Panc1 (cell line): Measurements from ENCODE around the gene TNNT3. TPM values are rescaled to one million over a fixed set of nuclear protein-coding genes. Genes with fewer than 3 reads are reported as not detected.
A peak's percentile ranks its signal among the peaks of the same experiment; 100 is the strongest.

ENCODE experiments used
- ATAC-seq: fragments of 200-7000 bp; cut with Tn5 transposase; 2 replicates; pipeline ENCODE4 v1.9.1; 2020; ENCODE audit warnings: mild to moderate bottlenecking, moderate library complexity
- BruUV-seq: library from RNA; stranded (reverse); fragments of 400-500 nt; replicated peaks from 2 replicates; lab custom pipeline; 2021; lab: Mats Ljungman, UMichigan
- CTCF ChIA-PET: fragments of 300-600 bp; sonication (Branson Sonifier 250); formaldehyde crosslinking; loops from one replicate; lab custom pipeline; 2022; ENCODE audit warnings: antibody characterized with exemption; lab: Charles Lee
- POLR2A ChIA-PET: fragments of 300-600 bp; sonication (Branson Sonifier 250); formaldehyde crosslinking; loops from one replicate; lab custom pipeline; 2022; ENCODE audit warnings: antibody characterized with exemption; lab: Charles Lee
- DNase-seq: peaks from one replicate; pipeline ENCODE4 v3.0.0-alpha.2; 2010; ENCODE audit warnings: low read depth, low spot score
- H3K27ac ChIP-seq: 2 replicates; pipeline ENCODE4 v1.5.1; 2011; ENCODE audit warnings: mild to moderate bottlenecking, low read length, inconsistent platforms
- H3K27me3 ChIP-seq: fragments of 200-500 bp; sonication (Bioruptor generic); 2 replicates; pipeline ENCODE4 v1.6.0; 2014; ENCODE audit warnings: low read length, inconsistent platforms; ENCODE audit not compliant: control insufficient read depth, insufficient read depth
- H3K36me3 ChIP-seq: fragments of 200-500 bp; sonication (Bioruptor generic); 2 replicates; pipeline ENCODE4 v1.5.1; 2014; ENCODE audit warnings: inconsistent platforms, mild to moderate bottlenecking, low read length, moderate library complexity; ENCODE audit not compliant: control insufficient read depth, insufficient read depth
- H3K4me1 ChIP-seq: 2 replicates; pipeline ENCODE4 v1.5.1; 2011; ENCODE audit warnings: inconsistent platforms, mild to moderate bottlenecking, low read length, moderate library complexity; ENCODE audit not compliant: control insufficient read depth, insufficient read depth
- H3K4me3 ChIP-seq, 2 experiments: 2 replicates each; pipeline ENCODE4 v1.5.1; 2011 to 2012; ENCODE audit warnings: low read depth in 2 of 2, low read length in 2 of 2, mild to moderate bottlenecking in 2 of 2, inconsistent platforms in 1 of 2, moderate library complexity in 1 of 2
- H3K9me3 ChIP-seq: fragments of 200-500 bp; sonication (Bioruptor generic); 2 replicates; pipeline ENCODE4 v1.5.1; 2014; ENCODE audit warnings: low read depth, mild to moderate bottlenecking, inconsistent platforms, low read length, moderate library complexity; ENCODE audit not compliant: control insufficient read depth, insufficient read depth
- POLR2AphosphoS5 ChIP-seq: IDR thresholded peaks from 2 replicates; pipeline ENCODE4 v1.6.1; 2012; ENCODE audit warnings: mild to moderate bottlenecking, low read depth, low read length, moderate library complexity
- SIN3A ChIP-seq: IDR thresholded peaks from 2 replicates; pipeline ENCODE4 v1.6.1; 2012; ENCODE audit warnings: low read depth, mild to moderate bottlenecking, low read length, moderate library complexity, borderline replicate concordance; ENCODE audit not compliant: insufficient read depth
- TCF7L2 ChIP-seq: IDR thresholded peaks from 2 replicates; pipeline ENCODE4 v1.6.1; 2011; ENCODE audit warnings: mild to moderate bottlenecking, low read depth, low read length, inconsistent platforms
- in situ Hi-C: cut with HindIII; loops from 2 replicates; pipeline ENCODE4 v1.10.0; 2016; ENCODE audit warnings: low sequenced_read_pairs, low pct_unique_long_range_greater_than_20kb
- intact Hi-C: fragments of 100-400 bp; cut with micrococcal nuclease; formaldehyde crosslinking; loops from one replicate; pipeline ENCODE4 v1.10.0; 2022; ENCODE audit not compliant: unreplicated experiment
- total RNA-seq: library from RNA; stranded (reverse); gene quantifications from one replicate; pipeline ENCODE4 v1.2.1, GENCODE V29; 2021; ENCODE audit not compliant: unreplicated experiment
- TF ChIP-seq, protein P1 (sequence below), 2 experiments: IDR thresholded peaks; 2 replicates each; pipeline ENCODE4 v1.6.1; 2011 to 2012; ENCODE audit warnings: low read depth in 2 of 2, control low read depth in 1 of 2, low read length in 1 of 2, mild to moderate bottlenecking in 1 of 2, moderate library complexity in 1 of 2; ENCODE audit not compliant: insufficient read depth in 1 of 2
- TF ChIP-seq, protein P2 (sequence below): fragments of 450-650 bp; IDR thresholded peaks from 2 replicates; pipeline ENCODE4 v1.5.1; 2017; ENCODE audit warnings: mild to moderate bottlenecking

TNNT3 gene
- total RNA-seq, 1 experiment from 2014 or later = 0.41 TPM

DNA sequence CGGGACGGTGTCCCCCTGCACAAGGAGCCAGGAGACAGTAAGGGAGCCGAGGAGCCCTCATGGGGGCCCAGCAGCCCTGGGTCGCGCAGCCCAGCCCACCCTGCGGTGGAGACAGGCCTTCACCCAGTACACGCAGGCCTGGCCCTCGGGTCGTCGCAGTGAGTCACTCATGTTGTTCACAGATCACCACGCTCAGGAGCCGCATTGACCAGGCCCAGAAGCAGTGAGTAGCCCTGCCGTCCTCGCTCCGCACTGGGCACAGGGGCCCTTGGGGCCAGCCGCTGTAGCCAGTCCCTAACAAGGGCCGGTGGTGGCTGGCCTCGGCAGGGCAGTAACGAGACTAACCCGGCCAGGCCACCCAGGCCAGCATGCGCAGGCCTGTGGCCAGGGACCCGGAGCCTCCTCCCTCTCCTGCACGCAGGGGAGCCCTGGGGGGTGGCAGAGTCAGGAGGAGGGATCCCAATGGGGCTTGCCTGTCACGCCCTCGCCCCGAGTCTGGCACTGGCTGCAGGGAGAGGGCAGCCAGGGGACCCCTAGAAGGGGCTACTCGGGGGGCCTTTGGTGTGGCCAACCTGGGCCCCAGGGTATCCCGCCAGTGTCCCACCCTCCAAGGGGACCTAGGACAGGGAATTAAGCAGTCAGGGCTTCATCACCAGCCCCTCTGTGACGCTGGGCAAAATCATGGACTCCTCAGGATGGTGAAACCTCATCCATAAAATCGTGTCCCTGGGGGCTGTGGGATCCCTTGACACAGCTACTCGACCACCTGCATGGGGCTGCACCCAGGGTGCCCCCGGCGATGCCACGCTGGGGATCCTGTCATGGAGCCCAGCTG lies 17.5 kb downstream of the TNNT3 start:
- H3K9me3 ChIP-seq = no peaks in the 10 kb centered on the region
- intact Hi-C loops = no loop called here
- H3K27me3 ChIP-seq = no peaks in the 10 kb centered on the region
- no TSS peak for BruUV-seq
- ATAC-seq = peak; percentile 61
- H3K27ac ChIP-seq = no peak overlapping the region
- H3K4me3 ChIP-seq = no peak overlapping the region
- in situ Hi-C loops = no loop called here
- no peak for DNase-seq
- no peaks in the 10 kb centered on the region; the same call in 1 of the 2 replicates for H3K4me1 ChIP-seq
- TF ChIP-seq, protein P1, sequence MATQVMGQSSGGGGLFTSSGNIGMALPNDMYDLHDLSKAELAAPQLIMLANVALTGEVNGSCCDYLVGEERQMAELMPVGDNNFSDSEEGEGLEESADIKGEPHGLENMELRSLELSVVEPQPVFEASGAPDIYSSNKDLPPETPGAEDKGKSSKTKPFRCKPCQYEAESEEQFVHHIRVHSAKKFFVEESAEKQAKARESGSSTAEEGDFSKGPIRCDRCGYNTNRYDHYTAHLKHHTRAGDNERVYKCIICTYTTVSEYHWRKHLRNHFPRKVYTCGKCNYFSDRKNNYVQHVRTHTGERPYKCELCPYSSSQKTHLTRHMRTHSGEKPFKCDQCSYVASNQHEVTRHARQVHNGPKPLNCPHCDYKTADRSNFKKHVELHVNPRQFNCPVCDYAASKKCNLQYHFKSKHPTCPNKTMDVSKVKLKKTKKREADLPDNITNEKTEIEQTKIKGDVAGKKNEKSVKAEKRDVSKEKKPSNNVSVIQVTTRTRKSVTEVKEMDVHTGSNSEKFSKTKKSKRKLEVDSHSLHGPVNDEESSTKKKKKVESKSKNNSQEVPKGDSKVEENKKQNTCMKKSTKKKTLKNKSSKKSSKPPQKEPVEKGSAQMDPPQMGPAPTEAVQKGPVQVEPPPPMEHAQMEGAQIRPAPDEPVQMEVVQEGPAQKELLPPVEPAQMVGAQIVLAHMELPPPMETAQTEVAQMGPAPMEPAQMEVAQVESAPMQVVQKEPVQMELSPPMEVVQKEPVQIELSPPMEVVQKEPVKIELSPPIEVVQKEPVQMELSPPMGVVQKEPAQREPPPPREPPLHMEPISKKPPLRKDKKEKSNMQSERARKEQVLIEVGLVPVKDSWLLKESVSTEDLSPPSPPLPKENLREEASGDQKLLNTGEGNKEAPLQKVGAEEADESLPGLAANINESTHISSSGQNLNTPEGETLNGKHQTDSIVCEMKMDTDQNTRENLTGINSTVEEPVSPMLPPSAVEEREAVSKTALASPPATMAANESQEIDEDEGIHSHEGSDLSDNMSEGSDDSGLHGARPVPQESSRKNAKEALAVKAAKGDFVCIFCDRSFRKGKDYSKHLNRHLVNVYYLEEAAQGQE (IDR thresholded peaks at IDR 0.05; ENCODE audit: insufficient read depth in 1 of 2, low read depth in 2 of 2, low read length in 1 of 2) = no peak
- TF ChIP-seq, protein P2, sequence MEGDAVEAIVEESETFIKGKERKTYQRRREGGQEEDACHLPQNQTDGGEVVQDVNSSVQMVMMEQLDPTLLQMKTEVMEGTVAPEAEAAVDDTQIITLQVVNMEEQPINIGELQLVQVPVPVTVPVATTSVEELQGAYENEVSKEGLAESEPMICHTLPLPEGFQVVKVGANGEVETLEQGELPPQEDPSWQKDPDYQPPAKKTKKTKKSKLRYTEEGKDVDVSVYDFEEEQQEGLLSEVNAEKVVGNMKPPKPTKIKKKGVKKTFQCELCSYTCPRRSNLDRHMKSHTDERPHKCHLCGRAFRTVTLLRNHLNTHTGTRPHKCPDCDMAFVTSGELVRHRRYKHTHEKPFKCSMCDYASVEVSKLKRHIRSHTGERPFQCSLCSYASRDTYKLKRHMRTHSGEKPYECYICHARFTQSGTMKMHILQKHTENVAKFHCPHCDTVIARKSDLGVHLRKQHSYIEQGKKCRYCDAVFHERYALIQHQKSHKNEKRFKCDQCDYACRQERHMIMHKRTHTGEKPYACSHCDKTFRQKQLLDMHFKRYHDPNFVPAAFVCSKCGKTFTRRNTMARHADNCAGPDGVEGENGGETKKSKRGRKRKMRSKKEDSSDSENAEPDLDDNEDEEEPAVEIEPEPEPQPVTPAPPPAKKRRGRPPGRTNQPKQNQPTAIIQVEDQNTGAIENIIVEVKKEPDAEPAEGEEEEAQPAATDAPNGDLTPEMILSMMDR = no peak
- no peak for TF ChIP-seq SIN3A
- no peak for TF ChIP-seq TCF7L2
- TF ChIP-seq POLR2AphosphoS5 = no peak
- no peaks in the 10 kb centered on the region for H3K36me3 ChIP-seq
- ChIA-PET CTCF (interaction anchor here (1.4 kb wide), 1 partner anchor 243 kb away, joined by 5 read pairs; no protein-coding TSS in a partner anchor), POLR2A (no interaction called here)

DNA sequence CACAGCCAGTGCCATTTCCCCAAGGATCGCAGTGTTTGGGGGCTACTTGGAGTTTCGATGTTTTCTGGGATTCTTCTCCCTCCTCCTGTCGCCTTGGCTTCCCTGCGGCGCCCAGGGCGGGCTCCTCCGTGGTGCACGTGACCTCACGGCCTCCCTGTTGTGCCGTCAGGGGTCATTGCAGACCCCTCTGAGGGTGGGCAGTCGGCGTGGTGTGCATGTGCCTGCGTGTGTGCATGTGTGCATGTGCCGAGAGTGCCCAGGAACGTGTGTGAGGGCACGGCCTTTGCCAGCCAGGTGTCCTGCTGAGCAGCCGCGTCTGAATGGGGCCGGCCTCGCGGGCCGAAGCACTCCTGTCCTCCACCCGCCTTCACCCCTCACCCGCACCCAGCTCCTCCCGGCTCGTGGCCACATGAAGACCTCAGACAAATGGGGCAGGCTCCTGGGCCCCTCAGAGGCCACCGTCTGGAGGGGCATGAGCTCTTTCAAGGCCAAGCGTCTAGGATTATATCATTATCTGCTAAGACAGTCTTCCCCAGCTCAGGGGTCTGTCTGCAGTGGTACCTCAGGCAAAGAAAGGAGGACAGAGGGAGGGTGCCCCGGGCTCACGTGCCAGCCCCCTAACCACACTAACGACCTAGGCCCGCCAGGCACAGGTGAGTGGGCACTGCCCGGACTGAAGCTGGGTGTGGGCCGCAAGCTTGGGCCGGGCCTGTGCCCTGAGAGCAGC lies 18.3 kb downstream of the TNNT3 start:
- intact Hi-C loops = loop anchor here (1.0 kb wide), 1 partner anchor 25 kb away; no protein-coding TSS in a partner anchor
- CTCF ChIA-PET = interaction anchor here (1.4 kb wide), 1 partner anchor 244 kb away, joined by 5 read pairs; no protein-coding TSS in a partner anchor

More for the DNA sequence above, 18.3 kb downstream of the TNNT3 start:
- no peak overlapping the region for H3K4me3 ChIP-seq
- no peaks in the 10 kb centered on the region for H3K9me3 ChIP-seq
- ATAC-seq = no peak
- H3K4me1 ChIP-seq = peaks cover 3% of the 10 kb centered on the region
- in situ Hi-C loops = no loop called here
- no peak overlapping the region for H3K27ac ChIP-seq
- no peak for DNase-seq
- POLR2A ChIA-PET = no interaction called here
- no peaks in the 10 kb centered on the region for H3K36me3 ChIP-seq
- TF ChIP-seq, protein P1 (IDR thresholded peaks at IDR 0.05; ENCODE audit: insufficient read depth in 1 of 2, low read depth in 2 of 2, low read length in 1 of 2) = no peak
- TF ChIP-seq SIN3A (no peak), TCF7L2 (no peak), POLR2AphosphoS5 (no peak)
- TF ChIP-seq, protein P2 = no peak
- H3K27me3 ChIP-seq = no peaks in the 10 kb centered on the region
- no TSS peak for BruUV-seq
